HG03097 (cell line): Measurements from ENCODE around the gene MOB3A.

Source experiments
- ATAC-seq: cut with Tn5 transposase; IDR thresholded peaks from one replicate; pipeline ENCODE4 v1.9.1; 2021; ENCODE audit not compliant: unreplicated experiment, low FRiP score

Gene MOB3A

DNA sequence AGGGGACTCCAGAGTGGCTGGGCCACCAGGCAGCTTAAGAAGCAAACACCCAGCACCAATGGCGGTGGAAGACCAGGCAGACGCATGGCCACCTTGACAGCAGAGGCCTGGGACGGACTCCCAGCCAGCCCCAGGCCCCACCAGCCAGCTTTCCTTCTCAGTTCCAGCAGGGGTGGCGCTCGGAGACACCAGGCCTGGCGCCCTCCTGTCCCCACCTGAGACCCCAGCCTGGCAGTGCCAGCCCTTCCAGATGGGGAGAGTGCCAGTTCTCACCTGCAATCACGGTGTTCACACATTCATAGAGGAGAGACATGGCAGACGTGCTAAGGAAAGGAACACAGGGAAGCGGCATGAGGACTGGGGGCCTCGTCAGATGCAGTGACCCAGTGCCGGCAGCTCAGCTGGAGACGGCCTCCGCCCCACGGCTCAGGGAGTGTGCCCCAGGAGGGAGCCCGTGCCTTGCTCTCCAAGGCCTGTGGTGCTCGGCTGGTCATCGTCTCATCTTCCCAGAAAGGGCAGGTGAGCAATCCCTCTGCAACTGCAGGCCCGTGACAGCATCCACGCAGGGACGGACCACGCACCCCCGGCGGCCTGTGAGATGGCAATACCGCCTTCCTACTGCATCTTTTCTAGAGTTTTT, 30.9 kb upstream of the MOB3A start:
- ATAC-seq, result no peak

DNA sequence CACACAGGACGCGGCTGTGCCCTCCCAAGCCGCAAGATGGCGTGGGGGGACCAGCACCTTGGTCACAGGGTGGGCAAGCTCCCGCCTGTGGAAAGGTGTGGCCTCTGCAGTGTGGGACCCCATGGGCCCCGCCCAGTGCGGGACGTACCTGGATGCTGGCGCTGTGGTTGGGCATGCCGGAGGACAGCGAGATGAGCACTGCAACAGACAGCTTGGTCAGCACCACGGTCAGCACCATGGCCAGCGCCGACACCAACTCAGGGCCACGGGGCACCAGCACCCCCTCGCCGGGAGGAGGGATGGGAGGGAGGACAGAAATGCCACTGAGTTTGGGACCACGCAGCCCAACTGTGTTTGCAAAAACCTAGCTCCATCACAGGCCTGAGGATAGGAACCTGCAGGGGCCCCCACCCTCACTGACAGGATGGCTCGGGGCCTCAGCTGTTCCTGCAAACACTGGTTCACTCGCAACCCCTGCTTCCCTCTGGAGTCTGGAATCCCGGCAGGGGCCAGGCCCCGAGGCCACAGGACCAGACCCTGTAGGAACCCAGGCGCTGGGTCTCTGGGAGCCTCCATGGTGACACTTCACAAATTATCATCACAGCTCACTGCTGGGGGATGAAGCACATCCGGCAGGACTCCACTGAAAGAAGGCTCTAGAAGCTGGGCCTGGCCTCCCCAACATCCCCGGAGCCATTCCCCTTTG, 27.7 kb upstream of the MOB3A start:
- ATAC-seq, result no peak

DNA sequence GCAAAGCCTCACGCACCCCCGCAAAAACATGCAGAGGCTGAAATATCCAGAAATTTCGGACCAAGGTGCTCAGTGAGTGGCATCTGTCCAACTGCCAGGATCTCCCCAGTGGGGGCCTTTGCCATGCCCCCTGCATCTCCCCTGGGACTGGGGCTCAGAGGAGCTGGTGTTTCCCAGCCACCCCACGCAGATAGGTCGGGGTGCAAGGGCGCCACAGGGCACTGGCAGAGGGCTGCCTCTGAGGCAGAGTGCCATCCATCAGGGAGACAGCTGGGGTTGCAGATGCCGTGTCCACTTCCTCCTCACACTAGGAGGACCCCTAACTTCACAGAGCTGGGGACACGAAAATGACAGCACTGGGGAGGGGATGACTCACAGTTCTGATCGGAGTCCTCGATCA, 26.9 kb upstream of the MOB3A start:
- ATAC-seq, result no peak

DNA sequence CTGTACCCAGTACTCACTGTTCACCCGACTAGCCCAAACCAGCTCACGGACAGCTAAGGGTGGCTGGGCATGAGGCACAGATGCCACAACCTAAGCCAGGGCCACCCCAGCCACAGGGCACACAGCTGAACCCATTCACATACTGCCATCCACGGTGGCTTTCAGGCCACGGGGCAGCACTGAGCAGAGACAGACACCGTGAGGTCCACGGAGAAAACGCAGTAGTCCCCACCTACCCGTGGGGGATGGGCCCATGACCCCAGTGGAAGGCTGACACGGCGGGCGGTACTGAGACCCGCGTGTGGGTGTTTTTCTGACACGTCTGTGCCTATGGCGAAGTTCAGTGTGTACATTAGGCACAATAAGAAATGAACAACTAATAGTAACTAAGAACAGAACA, 26.1 kb upstream of the MOB3A start:
- no peak for ATAC-seq

DNA sequence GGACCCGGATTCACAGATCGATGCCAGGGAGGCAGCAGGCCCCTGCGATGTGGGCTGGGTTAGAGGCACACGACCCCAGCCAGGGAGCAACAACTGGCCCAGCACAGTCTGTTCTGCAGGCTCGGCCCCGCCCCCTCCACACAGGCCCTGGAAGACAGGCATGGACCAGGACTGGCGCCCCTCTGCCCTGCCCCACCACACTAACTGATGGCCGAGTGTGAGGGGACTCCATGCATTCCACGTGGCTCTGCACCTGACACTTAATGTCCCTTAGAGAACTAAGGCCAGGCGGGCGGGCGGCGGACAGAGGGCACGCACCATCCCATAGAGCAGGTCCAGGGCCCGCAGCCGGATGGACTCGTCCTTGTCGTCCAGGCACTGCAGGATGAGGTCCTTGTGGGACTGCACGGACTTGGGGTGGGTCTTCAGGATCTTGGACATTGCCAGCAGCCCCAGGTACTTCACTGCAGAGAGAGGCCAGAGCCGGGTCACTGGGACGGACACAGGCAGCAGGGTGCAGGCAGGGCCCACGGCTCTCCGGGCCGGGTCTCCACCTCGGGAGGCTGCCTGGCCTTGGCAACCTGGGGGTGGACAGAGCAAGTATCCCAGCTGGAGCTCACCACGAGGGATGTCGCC, 25.4 kb upstream of the MOB3A start:
- no peak for ATAC-seq

DNA sequence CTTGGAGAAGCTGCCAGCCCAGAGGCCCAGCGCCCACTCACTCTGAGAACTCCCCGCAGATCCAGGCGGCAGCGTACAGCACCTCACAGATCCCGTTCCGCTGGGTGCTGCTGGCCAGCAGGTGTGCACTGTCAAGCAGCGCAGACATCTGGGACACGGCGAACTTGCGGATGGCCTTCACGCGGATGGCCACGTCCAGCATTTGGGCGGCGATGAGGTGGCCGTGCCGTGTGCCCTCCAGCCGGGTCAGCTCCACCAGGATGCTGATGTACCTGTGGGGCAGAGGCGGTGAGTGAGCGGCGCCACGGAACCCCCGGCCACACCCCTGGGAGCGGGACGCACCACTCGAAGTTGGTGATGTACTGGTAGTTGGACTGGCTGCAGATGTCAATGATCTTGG, 24.7 kb upstream of the MOB3A start:
- no peak for ATAC-seq

DNA sequence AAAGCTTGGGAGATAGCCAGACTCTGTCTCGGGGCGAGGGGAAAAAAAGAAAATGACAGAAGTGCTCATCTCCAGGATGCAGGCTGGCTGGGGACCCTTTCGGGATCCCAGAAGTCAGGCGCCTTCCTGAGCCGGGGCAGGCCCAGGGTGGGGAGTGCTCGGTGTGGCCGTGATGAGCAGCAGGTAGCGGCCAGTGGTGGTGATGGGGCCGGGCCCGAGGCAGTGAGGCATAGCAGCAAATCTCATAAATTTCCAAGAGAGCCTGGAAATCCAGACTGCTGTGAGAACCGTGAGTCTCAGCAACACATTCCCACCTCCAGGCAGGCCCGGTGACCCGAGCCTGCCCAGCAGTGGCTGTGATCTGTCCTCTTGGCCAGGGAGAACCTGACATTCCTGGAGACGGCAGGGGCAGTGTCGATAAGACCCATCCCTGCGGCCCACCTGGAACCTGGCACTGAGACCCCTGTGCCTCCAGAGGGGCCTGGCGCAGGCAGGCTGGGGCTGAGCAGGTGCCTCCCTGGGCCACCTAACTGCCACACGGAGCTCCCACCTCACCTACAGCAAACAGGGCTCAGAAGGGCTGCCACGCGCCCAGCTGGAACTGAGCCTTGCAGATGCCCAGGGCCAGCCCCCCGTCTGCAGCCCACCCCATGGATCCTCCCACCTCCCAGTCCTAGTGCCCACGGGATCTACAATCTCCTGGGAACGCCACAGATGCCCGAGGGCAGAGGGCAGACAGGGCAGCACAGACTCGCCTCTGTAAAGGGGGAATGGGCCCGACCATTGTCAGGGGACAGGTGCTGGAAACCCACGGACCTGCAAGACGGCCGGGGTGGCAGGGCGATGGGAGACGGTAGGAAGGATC, 24.0 kb upstream of the MOB3A start:
- no peak for ATAC-seq

DNA sequence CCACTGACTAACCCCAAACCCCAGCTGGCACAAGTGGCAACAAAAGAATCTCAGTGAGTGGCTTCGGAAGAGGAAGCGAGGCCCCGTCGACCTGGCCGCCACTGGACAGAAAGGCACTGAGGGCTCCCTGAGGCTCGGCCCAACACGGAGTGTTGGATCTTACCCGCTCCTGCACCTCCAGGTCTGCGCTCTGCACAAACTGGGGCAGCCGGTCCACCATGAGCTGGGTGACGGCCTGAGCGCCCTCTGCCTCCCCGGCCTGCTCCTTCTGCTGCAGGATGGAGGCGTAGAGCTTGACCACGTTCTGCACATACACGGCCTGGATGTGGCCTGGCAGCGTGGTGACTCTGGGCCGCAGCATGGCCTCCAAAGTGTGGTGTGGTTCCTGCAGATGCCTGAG, 22.3 kb upstream of the MOB3A start:
- ATAC-seq, result no peak

DNA sequence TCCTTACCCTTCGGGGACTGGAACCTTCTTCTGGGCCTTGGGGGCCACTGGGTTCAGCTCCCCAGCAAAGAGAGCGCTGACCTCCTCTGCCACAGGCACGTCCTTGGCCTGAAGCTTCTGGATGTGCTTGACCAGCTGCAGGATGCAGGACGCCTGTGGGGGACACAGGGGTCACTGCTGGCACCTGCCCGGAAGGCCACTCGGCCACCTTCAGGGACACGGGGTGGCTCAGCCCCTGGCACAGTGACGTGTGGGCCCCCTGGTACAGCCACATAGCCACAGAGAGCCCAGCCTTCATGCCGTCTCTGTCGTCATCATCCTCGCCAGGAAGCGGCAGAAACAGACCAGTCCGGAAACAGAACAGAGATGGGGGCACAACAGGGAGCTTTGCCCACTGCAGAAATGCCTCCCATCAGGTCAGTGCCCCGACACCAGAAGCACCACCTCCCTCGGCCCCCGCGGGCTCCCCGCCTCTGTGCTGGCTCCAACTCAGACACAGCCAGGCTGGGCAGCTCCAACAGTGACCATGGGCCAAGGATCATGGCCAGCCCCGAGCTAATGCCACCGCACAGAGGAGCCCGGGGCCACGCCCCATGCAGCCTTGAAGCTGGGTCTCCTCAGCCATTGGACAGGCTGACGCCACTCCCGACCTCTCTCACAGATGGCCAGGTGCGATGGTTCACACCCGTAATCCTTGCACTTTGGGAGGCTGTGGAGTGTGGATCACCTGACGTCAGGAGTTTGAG, 21.3 kb upstream of the MOB3A start:
- ATAC-seq, result no peak

DNA sequence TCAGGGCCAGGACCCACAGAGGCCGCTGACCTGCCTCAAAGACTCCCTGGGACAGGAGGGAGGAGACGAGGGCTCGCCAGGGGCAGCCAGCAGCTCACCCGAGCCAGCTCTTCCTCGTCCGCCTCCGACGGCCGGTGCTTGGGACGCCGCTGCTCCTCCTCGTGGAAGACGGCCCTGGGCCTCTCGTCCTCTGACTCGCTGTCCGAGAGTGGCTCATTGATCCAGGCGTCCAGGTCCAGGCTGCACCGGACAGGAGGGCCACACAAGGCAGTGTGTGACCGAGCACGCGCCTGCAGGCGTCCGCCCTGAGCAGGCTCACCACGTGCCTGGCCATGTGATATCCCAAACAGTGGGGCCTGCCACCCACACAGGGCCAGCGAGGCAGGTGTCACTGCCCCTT, 20.4 kb upstream of the MOB3A start:
- no peak for ATAC-seq

DNA sequence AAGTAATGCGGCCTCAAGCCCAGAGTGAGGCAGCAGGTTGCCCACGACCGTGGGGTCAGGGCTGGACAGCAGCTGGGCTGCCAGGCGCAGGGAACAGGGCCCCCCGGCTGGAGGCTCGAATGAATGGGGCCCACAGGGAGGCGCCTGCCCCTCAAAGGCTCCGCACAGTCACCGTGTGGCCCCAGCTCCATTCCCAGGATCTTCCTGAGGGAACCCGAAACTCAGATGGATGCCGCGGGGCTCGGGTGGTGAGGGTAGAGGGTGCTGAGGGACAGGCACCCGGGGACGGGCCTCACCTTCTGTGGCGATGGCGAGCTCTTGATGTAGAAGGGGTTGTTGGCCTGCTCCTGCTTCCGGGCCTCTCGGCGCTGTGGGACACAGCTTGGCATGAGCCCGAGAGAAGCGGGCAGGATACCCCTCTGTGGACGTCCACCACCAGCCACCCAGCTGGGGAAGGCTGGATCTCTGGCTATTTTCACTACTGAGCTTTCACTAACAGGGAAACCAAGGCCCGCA, 19.8 kb upstream of the MOB3A start:
- no peak for ATAC-seq

DNA sequence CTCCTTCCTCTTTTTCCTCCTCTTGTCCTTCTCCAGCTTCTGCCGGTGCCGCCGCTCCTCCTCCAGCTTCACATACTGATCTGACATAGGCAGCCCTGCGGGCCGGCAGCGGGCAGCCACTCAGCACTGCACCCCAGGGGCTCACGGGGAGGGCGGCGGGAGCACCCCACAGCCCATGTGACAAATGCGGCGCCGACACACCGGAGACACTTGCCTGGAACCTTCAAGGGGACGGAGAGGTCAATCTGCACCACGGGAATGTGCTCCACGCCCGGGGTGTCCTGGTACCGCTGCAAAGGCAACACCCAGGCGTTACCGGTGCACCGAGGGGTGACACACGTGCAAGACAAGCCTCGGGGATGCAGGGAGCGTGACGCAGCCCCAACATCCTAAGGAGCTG, 19.2 kb upstream of the MOB3A start:
- no peak for ATAC-seq

DNA sequence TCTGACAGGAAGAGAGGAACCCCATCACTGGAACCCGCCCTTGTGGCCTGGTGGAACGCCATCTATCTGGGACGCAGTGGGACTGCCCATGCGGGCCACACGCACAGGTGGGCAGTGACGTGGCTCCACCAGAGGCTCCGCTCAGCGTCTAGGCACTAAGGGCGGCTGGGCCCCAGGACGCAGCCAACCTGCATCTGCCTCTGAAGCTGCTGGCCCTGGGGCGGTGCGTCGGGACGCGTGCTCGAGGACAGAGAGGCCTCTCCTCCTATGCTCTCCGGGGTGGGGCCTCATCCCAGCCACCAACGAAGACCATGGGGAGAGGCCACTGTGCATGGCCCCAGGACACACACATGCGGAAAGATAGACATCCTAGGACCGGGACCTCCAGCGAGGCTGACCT, 18.7 kb upstream of the MOB3A start:
- no peak for ATAC-seq

DNA sequence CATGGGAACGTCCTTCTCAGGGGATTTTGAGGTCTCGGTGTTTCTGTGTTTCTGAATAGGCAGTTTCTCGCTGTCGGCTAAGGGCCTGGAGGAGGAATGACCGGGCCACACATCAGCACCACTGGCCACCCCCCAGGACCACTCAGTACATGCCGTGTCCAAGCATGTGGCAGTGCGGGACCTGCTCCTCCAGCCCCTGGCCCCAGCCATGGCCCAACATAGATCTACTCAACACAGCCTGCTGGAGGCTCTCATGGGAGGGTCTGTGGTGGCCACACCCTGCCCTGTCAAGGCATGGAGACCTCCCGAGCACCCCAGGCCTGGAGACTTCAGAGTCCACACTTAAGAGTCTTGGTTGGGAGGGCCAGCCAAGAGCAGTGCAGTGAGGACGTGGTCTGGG, 18.1 kb upstream of the MOB3A start:
- no peak for ATAC-seq

DNA sequence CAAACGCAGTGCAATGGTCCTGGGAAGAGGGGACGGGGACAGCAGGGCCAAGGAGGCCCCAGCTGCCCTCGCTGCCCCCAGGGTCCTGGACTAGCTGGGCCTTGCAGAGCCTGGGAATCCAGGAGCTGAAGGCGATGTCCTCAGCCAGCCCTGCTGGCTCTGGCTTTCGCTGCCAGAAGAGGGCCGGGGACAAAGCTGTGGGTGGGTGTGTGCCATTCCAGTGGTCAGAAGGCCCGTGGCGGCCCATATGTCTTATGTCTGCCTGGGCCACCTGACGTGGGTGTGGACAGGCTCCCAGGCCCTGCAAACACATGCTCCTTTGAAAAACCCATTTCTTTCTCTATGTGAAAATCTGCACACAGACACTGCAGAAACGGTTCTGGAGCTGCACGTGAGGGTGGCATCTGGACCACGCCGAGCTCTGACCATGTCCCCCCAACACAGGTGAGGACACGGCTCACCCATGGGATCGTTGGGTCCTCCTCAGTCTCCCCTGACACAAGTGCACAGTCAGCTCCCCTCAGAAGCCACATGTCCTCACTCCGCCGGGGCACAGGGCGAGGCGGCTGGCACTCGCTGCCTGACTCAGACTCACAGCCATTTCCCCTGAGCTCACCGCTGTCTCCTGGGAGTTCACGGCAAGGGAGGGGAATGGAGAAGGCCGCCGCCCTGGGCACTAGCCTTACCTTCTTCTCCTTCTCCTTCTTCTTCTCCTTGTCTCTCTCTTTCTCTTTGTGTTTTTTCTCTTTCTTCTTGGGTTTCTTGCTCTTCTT, 17.5 kb upstream of the MOB3A start:
- no peak for ATAC-seq

DNA sequence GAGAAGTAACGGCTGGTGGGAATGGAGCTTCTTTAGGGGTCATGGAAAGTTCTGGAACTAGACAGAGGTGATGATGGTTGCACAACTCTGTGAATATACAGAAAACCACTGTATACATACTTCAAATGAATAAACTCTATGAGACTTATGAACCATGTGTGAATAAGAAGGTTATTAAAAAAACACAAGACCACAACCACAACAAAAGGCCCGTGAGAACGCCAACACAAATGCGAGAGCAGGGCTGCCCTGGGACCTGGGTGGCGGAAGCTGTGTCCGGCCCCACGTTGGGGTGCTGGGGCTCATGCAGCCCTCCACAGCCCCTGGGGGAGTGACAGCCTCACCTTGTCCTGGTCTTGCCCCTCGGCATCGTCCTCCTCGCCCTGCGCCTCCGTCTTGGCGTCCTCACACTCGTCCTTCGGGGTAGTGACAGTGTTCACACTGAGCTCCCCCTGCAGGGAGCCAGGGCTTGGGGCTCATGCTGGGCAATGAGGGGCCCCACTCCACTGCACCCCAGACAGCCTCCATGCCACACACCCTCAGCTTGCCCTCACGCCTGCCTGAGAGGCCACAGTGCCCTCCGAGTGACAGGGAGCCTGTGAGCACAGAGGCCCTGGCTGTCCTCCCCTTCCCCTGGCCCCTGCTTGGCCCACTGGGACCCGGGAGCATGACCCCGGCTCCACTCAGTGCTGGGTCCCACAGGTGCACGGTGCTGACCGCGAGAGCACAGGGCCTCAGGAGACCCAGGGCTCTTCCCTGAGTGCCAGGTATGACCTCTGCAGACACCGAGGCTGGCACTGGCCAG, 16.6 kb upstream of the MOB3A start:
- ATAC-seq, result no peak

DNA sequence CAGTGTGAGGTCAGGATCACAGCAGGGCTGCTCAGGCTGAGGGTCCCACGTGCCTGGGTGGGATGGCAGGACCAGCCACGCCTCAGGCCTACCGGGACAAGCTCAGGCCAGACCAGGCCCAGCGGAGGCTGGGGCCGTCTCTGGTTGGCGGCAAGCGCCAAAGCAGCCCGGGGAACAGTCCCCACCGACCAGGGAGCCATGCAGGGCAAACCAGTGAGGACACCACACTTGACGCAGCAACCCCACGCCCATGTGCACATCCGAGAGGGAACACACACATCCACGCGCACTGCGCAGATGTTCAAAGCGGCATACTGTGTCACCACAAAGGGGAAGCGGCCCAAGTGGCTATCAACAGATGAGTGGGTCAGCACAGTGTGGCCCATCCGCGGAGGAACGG, 15.8 kb upstream of the MOB3A start:
- no peak for ATAC-seq

DNA sequence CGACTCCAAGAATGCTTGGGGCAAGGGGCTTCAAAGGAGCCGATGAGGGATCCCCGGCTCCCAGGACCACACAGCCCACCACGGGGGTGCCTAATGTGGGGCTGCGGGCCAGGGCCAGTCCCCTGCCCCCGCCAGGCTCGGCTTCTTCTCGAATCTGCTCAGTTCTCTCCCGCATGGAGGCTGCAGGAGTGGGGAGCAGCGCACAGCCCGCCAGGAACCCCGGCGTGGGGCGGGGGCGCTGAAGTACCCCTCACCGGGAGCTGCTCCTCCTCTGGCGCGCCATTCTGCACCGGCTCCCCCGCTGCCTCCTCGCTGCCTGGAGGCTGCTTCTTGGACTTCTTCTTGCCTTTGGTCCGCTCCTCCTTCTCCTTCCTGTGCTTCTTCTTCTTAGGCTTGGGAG, 15.3 kb upstream of the MOB3A start:
- no peak for ATAC-seq

DNA sequence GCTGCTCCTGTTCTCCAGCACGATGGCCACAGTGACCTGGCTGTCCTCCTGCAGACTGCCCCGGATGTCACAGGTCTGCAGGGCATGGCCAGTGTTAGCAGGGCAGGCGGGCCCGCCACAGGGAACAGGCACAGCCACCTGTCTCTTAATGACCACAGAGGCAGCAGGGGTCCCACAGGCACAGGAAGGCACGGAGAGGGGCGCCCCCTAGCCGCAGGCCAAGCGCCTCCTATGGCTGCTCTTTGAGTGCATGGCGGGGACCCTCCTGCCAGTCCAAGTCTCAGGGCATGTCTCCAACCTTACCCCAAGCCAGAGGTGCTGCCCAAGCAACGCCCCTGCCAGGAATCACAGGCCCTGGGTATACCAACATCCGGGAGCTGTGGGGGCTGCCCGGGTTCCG, 14.7 kb upstream of the MOB3A start:
- ATAC-seq, result no peak
